Activated naive CD4-positive, alpha-beta T cell treated with anti-CD3 and anti-CD28 coated beads, Interleukin-2, amount 50 U/mL, for 72 hours (primary cell): ENCODE results near the gene YJU2. TPM values are rescaled to one million over a fixed set of nuclear protein-coding genes. Genes with fewer than 3 reads are reported as not detected.
"Not testable (repeated sequence)": the region's sequence is repeated elsewhere in the genome, so short reads cannot be mapped to it uniquely, and the experiment has no call there.

ENCODE experiments used
- ATAC-seq, 2 donors: fragments of 150-1000 bp; cut with Tn5 transposase; 2 replicates each; pipeline ENCODE4 v1.10.0; 2021; ENCODE audit warnings: mild to moderate bottlenecking in 2 of 2, moderate library complexity in 2 of 2
- DNase-seq, 2 donors: peaks; one replicate each; pipeline ENCODE4 v3.0.0; 2021 to 2022; ENCODE audit warnings: low spot score in 2 of 2
- H3K27ac Mint-ChIP-seq, 2 donors: one replicate each; pipeline ENCODE4 v1.8.0; 2022; ENCODE audit warnings: mild to moderate bottlenecking in 2 of 2, mixed read lengths in 2 of 2
- H3K36me3 Mint-ChIP-seq, 2 donors: one replicate each; pipeline ENCODE4 v1.8.0; 2022; ENCODE audit warnings: mixed read lengths in 2 of 2
- H3K9me3 Mint-ChIP-seq, 2 donors: one replicate each; pipeline ENCODE4 v1.8.0; 2022; ENCODE audit warnings: mixed read lengths in 2 of 2
- total RNA-seq, 2 donors: library from RNA; stranded (reverse); gene quantifications; one replicate each; pipeline ENCODE4 v1.2.3, GENCODE V29; 2022

The YJU2 gene
- total RNA-seq, 2 donors from 2014 or later = 22.7 to 28.0 TPM

GRCh38 chr19:4279267-4279529 lies 32.3 kb downstream of the YJU2 start:
- Mint-ChIP-seq H3K9me3 (no peaks in the 10 kb centered on the region), H3K27ac (no peak overlapping the region), H3K36me3 (peaks cover 0 to 4% of the 10 kb centered on the region in 2 donors)
- ATAC-seq (no peak), DNase-seq (no peak)

- DNase-seq = no peak
- peak in 1 of 2 donors; percentile 23 for ATAC-seq
- Mint-ChIP-seq H3K9me3 (no peaks in the 10 kb centered on the region), H3K36me3 (peaks cover 0 to 4% of the 10 kb centered on the region in 2 donors), H3K27ac (no peak overlapping the region)
These were observed 32.9 kb downstream of the YJU2 start for GRCh38 chr19:4279530-4280422.

DNA sequence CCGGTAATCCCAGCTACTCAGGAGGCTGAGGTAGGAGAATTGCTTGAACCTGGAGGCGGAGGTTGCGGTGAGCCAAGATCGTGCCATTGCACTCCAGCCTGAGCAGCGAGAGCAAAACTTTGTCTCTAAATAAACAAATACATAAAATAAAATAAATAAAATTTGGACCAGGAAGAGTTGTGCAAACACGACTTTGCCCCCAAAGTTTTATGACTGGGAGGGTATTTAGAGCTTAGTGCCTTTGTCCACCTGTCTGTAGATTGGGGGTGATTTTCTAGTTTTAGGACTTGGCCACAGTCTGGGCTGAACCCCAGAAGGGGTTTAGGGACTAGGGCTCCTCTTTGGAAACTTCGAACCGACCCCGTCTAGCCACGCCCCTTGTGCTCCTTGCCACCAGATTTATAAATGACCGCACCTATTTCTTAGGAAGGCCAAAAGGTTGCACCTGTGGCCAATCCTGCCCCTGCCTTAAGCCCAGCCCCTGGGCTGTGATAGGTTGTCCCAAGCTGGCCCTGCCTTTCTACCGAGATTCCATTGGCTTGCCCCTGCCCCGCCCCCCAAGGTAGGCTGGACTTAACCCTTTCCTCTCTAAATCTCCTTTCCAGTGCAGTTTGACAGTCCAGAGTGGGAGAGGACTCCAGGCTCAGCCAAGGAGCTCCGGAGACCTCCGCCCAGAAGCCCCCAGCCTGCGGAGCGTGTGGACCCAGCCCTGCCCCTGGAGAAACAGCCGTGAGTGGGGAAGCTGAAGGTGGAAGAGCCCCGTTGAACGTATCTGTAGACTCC lies 37.5 kb downstream of the YJU2 start:
- Mint-ChIP-seq H3K27ac (no peak overlapping the region), H3K36me3 (peaks cover 0 to 4% of the 10 kb centered on the region in 2 donors), H3K9me3 (no peaks in the 10 kb centered on the region)
- DNase-seq (no peak), ATAC-seq (peak in 1 of 2 donors; percentile 71)

DNA sequence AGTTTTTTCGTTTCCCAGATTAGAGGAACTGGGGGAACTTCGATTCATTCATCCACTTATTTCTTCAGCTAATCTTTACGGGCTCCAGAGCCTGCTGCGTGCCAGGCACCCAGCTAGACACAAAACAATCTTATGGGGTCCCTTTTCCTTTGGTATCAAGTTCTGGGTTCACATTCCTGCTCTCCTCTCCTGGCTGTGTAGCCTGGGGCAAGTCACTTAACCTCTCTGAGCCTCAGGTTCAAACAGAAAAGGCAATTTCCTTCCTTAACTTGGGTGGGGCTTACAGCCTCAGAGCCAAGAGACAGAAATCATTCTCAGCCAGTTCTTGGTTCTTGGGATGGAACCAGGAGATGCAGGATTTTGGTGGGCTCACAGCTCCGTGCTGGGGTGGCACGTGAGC lies 38.1 kb downstream of the YJU2 start:
- Mint-ChIP-seq H3K27ac (no peak overlapping the region), H3K9me3 (no peaks in the 10 kb centered on the region), H3K36me3 (peaks cover 0 to under 1% of the 10 kb centered on the region in 2 donors)
- no peak for ATAC-seq
- DNase-seq = no peak

GRCh38 chr19:4286141-4286540 lies 39.3 kb downstream of the YJU2 start:
- H3K27ac Mint-ChIP-seq, ATAC-seq, H3K36me3 Mint-ChIP-seq, H3K9me3 Mint-ChIP-seq, DNase-seq: not testable (repeated sequence)

GRCh38 chr19:4288091-4288777 lies 41.4 kb downstream of the YJU2 start:
- DNase-seq (no peak), ATAC-seq (no peak)
- Mint-ChIP-seq H3K36me3 (no peaks in the 10 kb centered on the region), H3K27ac (peak overlapping the region in 1 of 2 donors; percentile 65), H3K9me3 (no peaks in the 10 kb centered on the region)

DNA sequence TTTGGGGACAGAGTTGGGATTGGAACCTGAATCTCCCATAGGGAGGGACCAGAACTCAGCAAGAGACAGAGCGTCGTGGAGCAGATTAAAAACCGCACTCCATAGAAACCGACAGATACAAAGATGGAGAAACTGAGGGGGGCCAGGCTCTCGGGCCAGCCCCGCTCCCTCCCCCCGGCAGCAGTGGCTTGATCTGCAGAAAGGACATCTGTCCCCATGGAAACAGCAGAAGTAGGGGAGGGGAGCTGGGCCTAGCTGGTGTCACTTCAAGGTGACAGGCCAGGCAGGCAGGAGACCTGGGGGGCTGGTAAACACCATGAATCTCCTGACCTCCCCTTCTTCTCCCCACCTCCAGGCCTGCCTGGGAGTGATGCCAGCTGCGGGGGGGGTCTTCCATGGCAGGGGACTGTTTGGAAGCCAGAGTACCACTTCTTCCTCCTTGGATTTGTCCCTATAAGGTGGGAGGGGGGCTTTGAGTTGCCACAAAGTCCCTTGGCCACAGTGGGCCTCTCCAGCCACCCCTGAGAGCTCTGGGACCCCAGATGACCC lies 44.4 kb downstream of the YJU2 start:
- DNase-seq (no peak), ATAC-seq (no peak)
- Mint-ChIP-seq H3K9me3 (no peaks in the 10 kb centered on the region), H3K36me3 (no peaks in the 10 kb centered on the region), H3K27ac (peak overlapping the region; percentile 30 to 50)

GRCh38 chr19:4292515-4292914 lies 45.6 kb downstream of the YJU2 start:
- no peak for ATAC-seq
- no peak overlapping the region for H3K27ac Mint-ChIP-seq
- no peak for DNase-seq
- H3K9me3 Mint-ChIP-seq = no peaks in the 10 kb centered on the region
- H3K36me3 Mint-ChIP-seq = no peaks in the 10 kb centered on the region

DNA sequence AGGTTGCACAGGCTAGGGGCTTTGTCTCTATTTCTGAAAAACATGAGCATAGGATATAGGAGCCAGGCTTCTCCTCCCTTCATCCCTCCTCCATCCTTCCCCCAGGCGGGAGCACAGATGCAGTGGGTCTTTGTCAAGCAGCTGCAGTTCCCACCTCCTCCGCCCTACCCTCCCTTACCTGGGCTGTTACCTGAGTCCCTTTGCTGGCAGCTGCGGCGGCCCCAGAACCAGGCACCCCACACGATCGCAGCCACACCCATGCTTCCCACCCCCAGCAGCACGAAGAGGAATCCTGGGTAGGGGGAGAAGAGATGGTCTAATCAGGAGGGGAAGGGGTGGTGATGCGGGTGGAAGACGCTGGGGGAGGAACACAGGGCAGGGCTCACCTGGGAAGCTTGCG lies 47.5 kb downstream of the YJU2 start:
- no peak overlapping the region for H3K27ac Mint-ChIP-seq
- no peaks in the 10 kb centered on the region for H3K36me3 Mint-ChIP-seq
- no peak for DNase-seq
- no peak for ATAC-seq
- H3K9me3 Mint-ChIP-seq = no peaks in the 10 kb centered on the region

- Mint-ChIP-seq H3K36me3 (peaks cover 0 to 5% of the 10 kb centered on the region in 2 donors), H3K9me3 (no peaks in the 10 kb centered on the region), H3K27ac (no peak overlapping the region)
- DNase-seq = no peak
- ATAC-seq = no peak
These were observed 49.3 kb downstream of the YJU2 start for GRCh38 chr19:4295972-4296771.

GRCh38 chr19:4297901-4298809 lies 51.3 kb downstream of the YJU2 start:
- DNase-seq = peak in 1 of 2 donors; percentile 28
- H3K27ac Mint-ChIP-seq = peak overlapping the region; percentile 8 to 82
- peak; percentile 76 to 90 for ATAC-seq
- H3K9me3 Mint-ChIP-seq = no peaks in the 10 kb centered on the region
- H3K36me3 Mint-ChIP-seq = peaks cover 0 to 5% of the 10 kb centered on the region in 2 donors

- peaks cover 0 to 5% of the 10 kb centered on the region in 2 donors for H3K36me3 Mint-ChIP-seq
- no peaks in the 10 kb centered on the region for H3K9me3 Mint-ChIP-seq
- ATAC-seq = peak; percentile 4 to 47
- no peak for DNase-seq
- peak overlapping the region; percentile 8 to 82 for H3K27ac Mint-ChIP-seq
These were observed 52.1 kb downstream of the YJU2 start for GRCh38 chr19:4298810-4299550.

GRCh38 chr19:4300589-4300988 lies 53.7 kb downstream of the YJU2 start:
- Mint-ChIP-seq H3K27ac (peak overlapping the region in 1 of 2 donors; percentile 65), H3K36me3 (peaks cover 0 to 5% of the 10 kb centered on the region in 2 donors), H3K9me3 (no peaks in the 10 kb centered on the region)
- ATAC-seq (no peak), DNase-seq (no peak)

DNA sequence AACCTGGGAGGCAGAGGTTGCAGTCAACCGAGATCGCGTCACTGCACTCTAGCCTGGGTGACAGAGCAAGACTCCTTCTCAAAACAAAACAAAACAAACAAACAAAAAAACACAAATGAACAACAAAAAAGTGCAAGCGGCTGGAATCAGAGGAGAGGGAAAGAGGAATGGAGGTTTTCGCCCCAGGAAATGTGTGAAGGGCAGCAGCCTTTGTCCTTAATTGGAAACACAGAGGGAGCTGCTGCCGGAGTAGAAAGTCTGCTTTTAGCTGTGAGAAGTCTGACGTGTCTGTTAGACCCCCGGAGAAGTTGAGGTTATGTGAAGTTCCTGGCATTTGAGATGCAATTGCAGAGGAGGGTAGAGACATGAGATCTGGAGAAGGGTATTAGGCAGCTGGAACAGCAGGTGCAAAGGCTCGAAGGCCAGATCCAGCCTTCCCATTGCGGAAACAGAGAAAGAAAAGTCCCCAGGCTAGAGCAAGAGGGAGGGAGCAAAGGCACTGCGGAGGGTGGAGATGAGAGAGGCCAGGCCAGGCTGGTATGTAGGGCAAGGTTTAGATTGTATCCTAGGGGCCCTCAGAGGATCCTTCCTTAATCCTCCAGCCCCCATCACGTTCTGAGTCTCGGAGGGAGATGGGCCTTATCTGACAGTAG lies 54.8 kb downstream of the YJU2 start:
- peaks cover 0 to 5% of the 10 kb centered on the region in 2 donors for H3K36me3 Mint-ChIP-seq
- no peak for DNase-seq
- peak; percentile 17 for ATAC-seq
- H3K27ac Mint-ChIP-seq = peak overlapping the region; percentile 77 to 92
- no peaks in the 10 kb centered on the region for H3K9me3 Mint-ChIP-seq
